GM19438 (cell line): ENCODE measurements around the gene KLHL30.

Experiments
- ATAC-seq: cut with Tn5 transposase; IDR thresholded peaks from one replicate; pipeline ENCODE4 v1.9.1; 2021; ENCODE audit warnings: low read depth; ENCODE audit not compliant: unreplicated experiment

Gene KLHL30

GRCh38 chr2:238130111-238130695 lies 8.3 kb upstream of the KLHL30 start:
- ATAC-seq, result no peak

GRCh38 chr2:238130696-238131628 lies 7.5 kb upstream of the KLHL30 start:
- ATAC-seq, result no peak

- no peak for ATAC-seq
Observed at GRCh38 chr2:238131761-238132462, 6.6 kb upstream of the KLHL30 start.

GRCh38 chr2:238132463-238133450 lies 5.7 kb upstream of the KLHL30 start:
- ATAC-seq, result no peak

- ATAC-seq, result no peak
Observed at GRCh38 chr2:238133499-238134392, 4.7 kb upstream of the KLHL30 start.

- no peak for ATAC-seq
Observed at GRCh38 chr2:238134393-238134785, 4.1 kb upstream of the KLHL30 start.

GRCh38 chr2:238135601-238136150 lies 2.8 kb upstream of the KLHL30 start:
- ATAC-seq, result no peak

GRCh38 chr2:238136820-238137537 lies 1.5 kb upstream of the KLHL30 start:
- ATAC-seq, result no peak

- ATAC-seq, result no peak
Observed at GRCh38 chr2:238137885-238138284, 583 bp upstream of the KLHL30 start.

GRCh38 chr2:238139196-238140039 lies 950 bp downstream of the KLHL30 start:
- ATAC-seq, result no peak

DNA sequence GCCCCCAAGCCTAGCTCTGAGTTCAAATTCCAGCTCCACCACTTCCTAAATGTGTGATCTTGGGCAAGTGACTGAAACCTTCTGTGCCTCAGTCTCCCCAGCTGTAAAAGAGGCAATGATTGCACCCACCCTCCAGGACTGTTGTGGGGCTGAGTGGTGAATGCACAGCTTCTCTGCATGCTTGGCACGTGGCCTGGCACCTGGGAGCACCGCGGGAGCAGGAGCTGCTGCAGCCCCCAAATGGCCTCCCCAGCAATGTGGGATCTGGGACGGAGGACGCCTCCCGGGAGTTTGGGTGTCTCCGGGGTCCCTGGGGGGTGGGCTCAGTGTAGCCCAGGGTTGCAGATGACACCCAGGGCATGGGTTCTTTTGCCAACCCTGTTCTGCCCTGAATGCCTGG lies 1.6 kb downstream of the KLHL30 start:
- no peak for ATAC-seq

- ATAC-seq, result no peak
Observed at GRCh38 chr2:238140721-238141540, 2.5 kb downstream of the KLHL30 start.

GRCh38 chr2:238141541-238142318 lies 3.3 kb downstream of the KLHL30 start:
- ATAC-seq, result no peak

DNA sequence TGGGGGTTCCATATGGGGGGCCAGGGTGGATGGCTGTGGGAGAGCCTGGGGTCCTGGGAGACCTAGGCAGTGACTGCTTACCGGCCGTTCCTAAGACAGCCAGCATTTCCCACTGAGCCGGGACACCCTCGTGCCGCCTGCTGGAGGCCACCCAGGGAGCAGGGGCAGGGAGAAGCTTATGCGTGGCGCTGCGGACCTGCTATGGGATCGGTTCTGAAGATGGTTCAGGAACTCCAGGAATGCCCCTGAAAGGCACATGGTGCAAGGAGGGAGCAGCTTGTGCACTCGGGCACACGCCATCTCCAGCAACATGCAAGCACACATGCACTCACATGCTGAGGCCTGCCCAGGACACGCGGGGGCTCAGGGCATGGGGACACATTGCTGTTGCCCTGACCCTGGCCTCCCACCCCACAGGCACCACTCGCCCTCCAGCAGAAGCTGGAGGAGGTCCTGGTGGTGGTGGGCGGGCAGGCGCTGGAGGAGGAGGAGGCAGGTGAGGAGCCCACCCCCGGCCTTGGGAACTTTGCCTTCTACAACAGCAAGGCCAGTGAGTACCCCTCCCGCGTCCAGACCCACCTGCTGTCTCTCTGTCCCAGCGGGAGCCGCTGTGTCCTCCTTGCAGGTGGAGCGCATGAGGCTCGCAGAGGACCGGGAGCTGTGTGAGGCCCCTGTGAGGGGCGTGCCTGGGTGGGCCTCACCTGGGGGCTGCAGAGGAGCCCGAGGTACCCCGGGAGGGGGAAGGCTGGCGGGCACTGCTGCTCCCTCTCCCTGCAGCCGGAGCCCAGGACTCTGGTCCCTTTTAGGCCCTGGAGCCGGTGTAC lies 4.1 kb downstream of the KLHL30 start:
- no peak for ATAC-seq
